HG02852 (cell line): ENCODE results near the gene IQGAP2.

Source experiments
- ATAC-seq: cut with Tn5 transposase; IDR thresholded peaks from one replicate; pipeline ENCODE4 v1.9.1; 2021; ENCODE audit warnings: mild to moderate bottlenecking, moderate library complexity; ENCODE audit not compliant: unreplicated experiment

The IQGAP2 gene

DNA sequence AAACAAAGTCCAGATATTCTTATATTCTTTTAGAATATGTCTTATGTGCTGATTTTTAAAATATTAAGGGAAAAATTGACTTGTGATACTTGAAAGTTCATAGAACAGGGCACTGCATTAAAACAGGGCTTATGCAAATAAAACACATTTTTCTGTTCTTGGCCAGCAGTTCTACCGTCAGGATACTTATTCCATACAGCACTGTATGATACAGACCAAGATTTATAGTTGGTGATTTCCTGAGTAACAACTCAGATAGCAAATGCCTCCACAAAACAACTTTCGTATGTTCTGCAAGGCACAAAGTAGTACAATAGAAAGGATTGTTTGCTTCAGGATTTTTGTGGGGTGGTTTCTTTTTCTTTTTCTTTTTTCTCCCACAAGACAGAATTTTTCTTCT lies 150.2 kb downstream of the IQGAP2 start:
- ATAC-seq: no peak

GRCh38 chr5:76555114-76555513 lies 152.0 kb downstream of the IQGAP2 start:
- no peak for ATAC-seq

GRCh38 chr5:76555717-76556116 lies 152.6 kb downstream of the IQGAP2 start:
- ATAC-seq: no peak

DNA sequence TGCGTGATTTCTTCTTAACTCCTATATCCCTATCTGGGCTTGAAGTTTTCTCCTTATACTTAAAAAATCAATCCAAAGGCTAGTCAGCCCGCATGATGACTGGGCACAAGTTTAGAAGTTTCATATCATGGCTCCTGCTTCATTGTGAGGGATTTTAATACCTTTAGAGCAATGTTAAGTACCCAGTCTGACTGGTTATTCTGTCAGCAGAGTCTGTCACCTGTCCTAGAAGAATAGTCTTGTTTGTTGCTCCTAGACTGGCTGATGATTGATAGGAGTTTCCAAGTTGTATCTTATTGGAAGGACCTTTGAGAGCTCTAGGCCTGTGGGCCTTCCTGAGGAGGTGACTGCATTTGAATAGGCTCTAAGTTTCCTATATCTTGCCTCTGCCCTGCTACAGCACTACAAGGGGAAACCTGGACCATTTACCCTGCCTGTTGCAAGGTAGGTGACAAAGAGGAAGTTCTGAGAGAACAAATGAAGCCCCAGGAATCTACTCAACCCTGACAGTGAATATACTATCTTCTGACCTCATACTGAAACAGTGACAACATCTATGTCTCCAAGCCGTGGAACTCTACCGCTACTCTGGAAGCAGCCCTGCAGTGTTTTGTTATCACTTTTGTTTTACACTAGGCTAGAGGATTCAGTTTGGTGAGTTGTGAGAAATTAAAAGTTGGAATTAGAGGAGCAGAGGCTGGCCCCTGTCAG lies 153.6 kb downstream of the IQGAP2 start:
- ATAC-seq: peak; percentile 95

- ATAC-seq: no peak
These were observed 158.1 kb downstream of the IQGAP2 start for GRCh38 chr5:76560952-76561891.

GRCh38 chr5:76561959-76562358 lies 158.9 kb downstream of the IQGAP2 start:
- ATAC-seq: no peak

DNA sequence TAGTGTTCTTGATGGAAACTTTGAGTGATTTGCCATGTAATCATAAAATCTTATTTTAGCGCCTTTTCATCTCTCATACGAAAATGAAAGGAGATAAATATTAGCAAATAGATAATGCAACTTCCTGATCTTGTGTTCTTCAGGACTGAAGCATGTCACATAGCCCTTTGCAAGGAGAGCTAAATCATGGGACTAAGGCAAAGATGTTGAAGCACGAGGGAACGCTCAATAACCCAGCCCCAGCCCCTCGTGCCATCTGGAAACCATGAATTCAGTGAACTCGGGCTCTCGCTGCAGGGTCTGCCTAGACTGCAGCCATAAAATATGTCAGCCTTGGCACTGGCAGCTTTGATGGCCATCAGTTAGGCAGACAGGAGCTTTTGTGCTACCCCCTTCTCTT lies 161.9 kb downstream of the IQGAP2 start:
- no peak for ATAC-seq

DNA sequence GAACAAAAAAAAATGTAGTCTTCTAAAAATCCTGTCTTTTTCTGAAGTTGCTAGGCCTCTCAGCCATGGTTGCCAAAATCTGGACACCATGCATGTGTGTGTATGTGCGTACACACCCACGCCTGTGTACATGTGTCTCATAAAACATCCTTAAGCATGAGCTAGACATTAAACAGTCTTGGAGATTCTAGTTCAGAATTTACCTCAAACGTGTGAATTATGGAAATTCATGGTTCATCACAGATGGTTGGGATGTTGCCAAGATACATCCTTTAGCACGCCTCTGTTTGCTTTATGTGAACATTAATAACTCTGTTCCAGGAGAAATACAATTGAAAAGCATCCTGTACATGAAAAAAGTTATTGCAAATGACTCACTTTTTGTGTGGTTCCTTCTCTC lies 167.1 kb downstream of the IQGAP2 start:
- ATAC-seq: no peak

DNA sequence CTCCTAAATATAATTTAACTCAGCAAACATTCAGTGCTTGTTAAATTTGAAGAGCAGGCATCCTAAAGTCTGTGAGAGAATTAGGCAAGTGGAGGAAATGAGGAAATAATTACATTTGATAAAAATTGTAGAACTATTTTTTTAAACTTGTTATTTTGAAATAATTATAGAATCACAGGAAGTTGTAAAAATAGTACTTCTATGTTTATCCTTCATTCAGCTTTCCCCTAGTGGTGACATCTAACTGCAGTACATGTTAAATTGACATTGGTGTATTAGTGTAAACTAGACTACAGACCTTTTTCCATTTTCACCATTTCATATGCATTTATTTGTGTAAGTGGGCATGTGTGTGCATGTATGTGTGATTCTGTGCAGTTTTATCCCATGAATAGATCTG lies 168.5 kb downstream of the IQGAP2 start:
- ATAC-seq: no peak

DNA sequence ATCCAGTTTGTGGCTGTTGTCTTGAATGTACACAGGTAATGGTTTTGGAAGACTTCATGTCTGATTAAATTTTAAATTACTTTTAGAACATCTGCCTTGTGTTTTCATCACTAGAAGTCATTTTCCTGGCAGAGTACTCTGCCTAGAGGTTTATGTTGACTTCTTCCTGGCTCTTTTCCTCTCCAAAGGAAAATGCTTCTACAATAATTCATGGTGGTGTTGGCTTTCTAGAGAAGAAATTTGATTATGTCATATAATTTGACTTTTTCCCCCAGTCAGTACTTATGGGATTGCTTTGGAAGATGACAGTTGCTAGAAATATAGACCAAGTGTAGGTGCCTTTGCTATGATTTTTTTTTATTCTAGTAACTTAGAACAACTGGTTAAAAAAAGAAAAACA lies 173.4 kb downstream of the IQGAP2 start:
- no peak for ATAC-seq

DNA sequence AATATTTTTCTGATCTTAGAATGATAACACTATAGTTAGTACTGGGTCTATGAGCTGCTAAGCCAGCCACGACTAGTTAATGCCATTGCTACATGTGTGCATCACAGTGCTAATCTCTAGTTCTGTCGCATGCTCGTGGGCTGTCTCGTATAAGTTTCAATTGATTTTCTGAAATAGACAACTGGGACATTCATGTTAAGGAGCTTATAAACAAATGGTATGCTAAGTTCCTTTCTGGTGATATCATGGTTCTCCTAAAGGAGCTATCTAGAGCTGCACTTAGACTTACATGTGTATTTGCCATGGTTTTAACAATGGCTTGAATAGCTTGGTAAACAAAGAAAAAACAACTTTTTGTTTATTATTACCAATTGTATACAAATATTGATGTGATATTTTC lies 173.9 kb downstream of the IQGAP2 start:
- ATAC-seq: no peak

- ATAC-seq: no peak
These were observed 176.3 kb downstream of the IQGAP2 start for GRCh38 chr5:76579166-76579937.

DNA sequence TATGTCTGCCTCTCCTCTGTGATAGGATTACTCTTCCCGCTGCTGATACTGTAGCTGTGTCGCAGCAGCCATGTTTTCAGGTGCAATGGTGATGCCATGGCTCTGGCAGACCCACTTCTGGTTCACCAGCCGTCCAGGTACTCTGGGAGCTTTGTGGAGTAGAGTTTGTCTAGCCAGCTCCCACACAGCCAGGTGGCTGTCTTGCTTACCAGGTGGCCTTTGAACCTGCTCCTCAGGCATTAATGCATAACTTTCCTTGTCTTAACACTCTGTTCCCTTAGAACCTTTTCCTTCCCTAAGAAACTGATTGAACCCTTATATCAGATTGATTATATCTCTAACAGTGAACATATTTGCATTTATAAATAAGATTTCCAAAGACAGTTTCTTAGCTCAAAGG lies 177.9 kb downstream of the IQGAP2 start:
- ATAC-seq: no peak

DNA sequence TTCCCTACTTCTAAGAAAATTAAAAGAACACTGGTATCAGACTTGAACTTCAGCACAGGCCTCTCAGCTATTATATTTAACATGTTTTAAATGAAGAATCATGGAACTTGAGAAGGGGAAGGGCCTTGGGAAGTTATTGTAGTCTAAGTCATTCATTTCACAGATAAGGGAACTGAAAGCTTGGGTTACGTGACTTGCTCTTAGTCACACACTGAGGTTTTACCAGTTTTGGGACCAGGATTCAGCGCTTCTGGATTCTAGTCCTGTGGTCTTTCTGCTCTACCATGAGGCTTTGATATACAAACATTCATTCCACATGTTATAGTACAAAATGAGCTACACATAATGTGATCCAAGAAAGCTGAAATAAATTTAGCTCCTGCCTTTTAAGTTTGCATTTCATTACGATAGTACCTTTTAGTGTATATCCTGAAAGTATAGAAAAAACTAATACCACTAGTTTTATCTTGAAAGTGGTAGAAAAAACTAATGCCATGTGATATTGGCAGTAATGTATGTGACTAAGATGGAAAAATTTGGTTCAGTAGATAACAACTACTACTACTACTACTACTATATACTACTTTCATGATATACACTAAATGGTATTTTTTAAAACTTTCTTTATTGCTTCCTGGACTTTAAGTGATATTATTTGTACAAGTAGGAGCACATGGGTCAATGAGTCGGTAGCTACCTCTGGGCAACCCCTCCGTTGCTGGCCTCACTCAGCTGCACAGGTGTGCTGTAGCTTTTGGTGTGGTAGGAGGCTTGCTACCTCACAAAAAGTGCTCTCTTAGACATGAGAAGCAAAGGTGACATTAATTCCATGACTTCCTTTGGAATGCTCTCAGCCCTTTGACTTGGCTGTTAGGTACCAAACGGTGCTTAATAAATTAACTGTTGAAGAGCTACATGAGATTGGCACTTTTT lies 179.4 kb downstream of the IQGAP2 start:
- peak; percentile 97 for ATAC-seq

DNA sequence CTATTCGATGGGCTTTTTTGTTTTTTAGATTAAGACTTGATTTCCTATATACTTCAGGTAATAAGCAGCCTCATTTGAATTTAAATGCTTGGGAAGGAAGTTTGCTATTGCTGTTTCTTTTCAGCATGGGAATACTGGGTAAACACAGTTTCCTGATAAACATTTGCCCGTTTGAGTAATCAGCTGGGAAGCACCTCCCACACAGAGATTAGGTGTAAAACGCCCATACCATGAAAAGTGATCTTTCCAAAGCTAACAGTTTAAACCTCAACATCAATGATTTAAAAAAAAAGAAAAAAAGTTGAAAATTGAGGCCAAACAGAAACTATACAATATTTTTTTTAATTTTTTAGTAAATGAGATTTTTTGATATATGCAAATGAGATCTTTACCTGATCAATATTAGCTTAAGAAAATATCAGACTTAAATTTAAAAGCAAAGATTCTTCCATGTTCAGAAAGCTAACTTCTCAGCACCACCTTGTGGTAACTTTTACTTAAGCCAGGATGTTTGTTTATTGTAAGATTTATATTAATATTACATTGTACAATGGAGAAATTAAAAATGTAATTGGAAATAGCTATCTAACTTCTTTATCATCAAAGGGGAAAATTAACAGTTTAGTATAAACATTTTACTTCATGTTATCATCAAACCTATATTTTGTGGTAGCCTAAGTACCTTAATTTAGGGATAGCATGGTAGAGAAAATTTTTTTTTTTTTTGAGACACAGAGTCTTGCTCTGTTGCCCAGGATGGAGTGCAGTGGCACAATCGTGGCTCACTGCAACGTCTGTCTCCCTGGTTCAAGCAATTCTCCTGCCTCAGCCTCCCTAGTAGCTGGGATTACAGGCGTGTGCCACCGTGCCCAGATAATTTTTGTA lies 180.3 kb downstream of the IQGAP2 start:
- ATAC-seq: no peak

DNA sequence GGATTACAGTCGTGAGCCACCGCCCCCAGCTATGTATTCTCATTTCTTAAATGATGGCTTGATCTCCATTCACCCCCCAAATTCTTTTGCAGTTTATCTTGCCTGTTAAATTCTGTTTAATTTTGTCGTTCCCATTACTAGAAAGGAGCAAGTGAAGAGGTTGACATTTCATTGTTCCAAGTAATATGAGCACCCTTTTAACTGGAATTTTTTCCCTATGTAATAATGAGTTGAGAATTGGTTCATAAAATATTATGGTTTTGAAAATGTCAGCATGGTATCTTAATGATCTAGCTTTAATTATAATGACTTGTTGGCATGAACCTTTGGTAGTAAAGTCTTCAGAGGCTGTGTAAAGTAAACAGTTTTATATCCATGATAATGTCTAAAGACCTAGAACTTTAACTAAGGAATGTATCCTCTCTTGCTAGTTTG lies 182.7 kb downstream of the IQGAP2 start:
- ATAC-seq: no peak

DNA sequence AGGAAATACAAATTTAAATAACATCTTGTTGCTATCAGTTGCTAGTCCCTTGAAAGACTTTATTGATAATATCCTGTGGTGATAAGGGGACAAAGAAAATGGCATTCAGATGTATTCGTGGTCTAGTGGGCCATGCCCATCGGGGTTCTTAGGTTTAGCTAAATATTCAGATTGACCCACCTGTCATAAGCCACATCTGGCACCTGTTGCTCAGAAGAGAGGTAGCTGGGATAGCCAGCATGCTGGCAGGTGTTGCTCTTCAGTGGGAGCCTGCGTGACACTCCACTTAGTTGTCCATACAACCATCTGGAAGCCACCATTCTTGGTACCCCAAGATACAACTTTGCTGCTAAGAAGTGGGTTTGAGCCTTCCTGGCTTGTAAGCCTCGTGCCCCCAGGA lies 183.4 kb downstream of the IQGAP2 start:
- no peak for ATAC-seq

DNA sequence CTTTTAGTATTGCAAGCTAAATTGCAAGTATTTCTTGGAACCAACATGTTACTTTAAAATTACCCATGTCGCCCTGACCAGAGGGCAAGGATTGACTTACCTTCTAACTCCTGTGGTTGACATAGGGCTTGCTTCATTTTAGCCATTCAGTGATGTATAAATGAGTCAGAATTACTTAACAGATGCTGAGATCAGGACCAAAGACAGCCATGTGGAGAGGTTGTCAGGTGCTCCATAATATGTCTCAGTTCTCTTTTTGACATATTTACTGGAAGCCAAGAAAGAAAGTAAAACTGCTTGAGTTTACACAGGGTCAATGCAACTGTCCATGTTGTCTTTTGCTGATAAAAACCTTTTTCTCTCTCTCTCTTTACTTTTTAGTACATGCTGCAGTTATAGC lies 186.9 kb downstream of the IQGAP2 start:
- ATAC-seq: peak; percentile 98

- ATAC-seq: no peak
These were observed 188.3 kb downstream of the IQGAP2 start for GRCh38 chr5:76591366-76591765.
